ENCODE measurements around the gene ZNF391.
A peak's percentile ranks its signal among the peaks of the same experiment; 100 is the strongest.

ZNF391 gene

GRCh38 chr6:27388293-27389197 lies at the start of gene ZNF391 (continued):
- TF ChIP-seq ZNF184 (tag by site-specific recombination; IDR thresholded peaks at IDR 0.05): peak; percentile 50; the same call in 1 of the 2 replicates
- no peak for TF ChIP-seq ZNF138 (tag by site-specific recombination; IDR thresholded peaks at IDR 0.05; ENCODE audit: borderline replicate concordance)
- 0 out of 2 replicates have a peak, but pooled peaks have one; percentile 6 for TF ChIP-seq PRDM6 (tag by site-specific recombination; IDR thresholded peaks at IDR 0.05)
- no peak for TF ChIP-seq ZNF544 (tag by site-specific recombination; IDR thresholded peaks at IDR 0.05)
- TF ChIP-seq SCRT2 (tag by site-specific recombination; IDR thresholded peaks at IDR 0.05): peak; percentile 89
- TF ChIP-seq KLF1 (tag by site-specific recombination; IDR thresholded peaks at IDR 0.05): peak; percentile 83
- TF ChIP-seq ZNF624 (tag by site-specific recombination; IDR thresholded peaks at IDR 0.05): 0 out of 2 replicates have a peak, but pooled peaks have one; percentile 63
- no peak for TF ChIP-seq GLIS1 (tag by site-specific recombination; IDR thresholded peaks at IDR 0.05)
- no peak for TF ChIP-seq ZIC2 (tag by site-specific recombination; IDR thresholded peaks at IDR 0.05)
- TF ChIP-seq ZNF292 (tag by site-specific recombination; IDR thresholded peaks at IDR 0.05; ENCODE audit: borderline replicate concordance, low read depth): no peak
- no peak for TF ChIP-seq ZNF112 (tag by site-specific recombination; IDR thresholded peaks at IDR 0.05)
- TF ChIP-seq ZNF600 (tag by site-specific recombination; IDR thresholded peaks at IDR 0.05): peak; percentile 98
- peak; percentile 75 for TF ChIP-seq ZNF629 (tag by site-specific recombination; IDR thresholded peaks at IDR 0.05)
- TF ChIP-seq ZNF423 (tag by site-specific recombination; IDR thresholded peaks at IDR 0.05): no peak
- no peak for TF ChIP-seq ZNF140 (tag by site-specific recombination; IDR thresholded peaks at IDR 0.05)
- TF ChIP-seq ZSCAN18 (tag by site-specific recombination; IDR thresholded peaks at IDR 0.05): peak; percentile 47; the same call in 1 of the 2 replicates
- TF ChIP-seq ZNF580 (tag by site-specific recombination; IDR thresholded peaks at IDR 0.05): peak; percentile 85
- TF ChIP-seq TCF7L2 (IDR thresholded peaks at IDR 0.05; ENCODE audit: borderline replicate concordance, low read depth, low read length): no peak
- TF ChIP-seq ZNF148 (tag by site-specific recombination; IDR thresholded peaks at IDR 0.05; ENCODE audit: borderline replicate concordance): no peak
- no peak for TF ChIP-seq ZNF175 (tag by site-specific recombination; IDR thresholded peaks at IDR 0.05)
- TF ChIP-seq ZNF121 (tag by site-specific recombination; IDR thresholded peaks at IDR 0.05): peak; percentile 29; the same call in 1 of the 2 replicates
- TF ChIP-seq ZFP37 (tag by site-specific recombination; IDR thresholded peaks at IDR 0.05): peak; percentile 99
- TF ChIP-seq ZBTB20 (tag by site-specific recombination; IDR thresholded peaks at IDR 0.05): peak; percentile 100
- peak; percentile 72 for TF ChIP-seq ZEB2 (tag by site-specific recombination; IDR thresholded peaks at IDR 0.05)
- TF ChIP-seq ZNF560 (tag by site-specific recombination; IDR thresholded peaks at IDR 0.05; ENCODE audit: borderline replicate concordance): no peak
- TF ChIP-seq ZNF362 (tag by site-specific recombination; IDR thresholded peaks at IDR 0.05): no peak
- TF ChIP-seq ZNF223 (tag by site-specific recombination; IDR thresholded peaks at IDR 0.05): no peak
- TF ChIP-seq ZNF514 (tag by site-specific recombination; IDR thresholded peaks at IDR 0.05): no peak
- no peak for TF ChIP-seq ZNF157 (tag by site-specific recombination; IDR thresholded peaks at IDR 0.05)
- TF ChIP-seq PBX3 (CRISPR knock-in tag; IDR thresholded peaks at IDR 0.05): peak; percentile 82
- peak; percentile 7; the same call in 1 of the 2 replicates for TF ChIP-seq ZBTB7A (tag by site-specific recombination; IDR thresholded peaks at IDR 0.05; ENCODE audit: low read depth)
- TF ChIP-seq OSR2 (tag by site-specific recombination; IDR thresholded peaks at IDR 0.05): 0 out of 2 replicates have a peak, but pooled peaks have one; percentile 9
- peak; percentile 30; the same call in 1 of the 2 replicates for TF ChIP-seq ZFHX2 (tag by site-specific recombination; conservative IDR thresholded peaks at IDR 0.05)

Data from HEK293 (cell line).